Measurements from ENCODE around the gene PCDHGB7.

Gene PCDHGB7

GRCh38 chr5:141441571-141442170, 24.2 kb downstream of the PCDHGB7 start:
- ATAC-seq, result no peak
- TF ChIP-seq ZNF70 (CRISPR knock-in tag; IDR thresholded peaks at IDR 0.05) (no peak), OSR1 (CRISPR knock-in tag; IDR thresholded peaks at IDR 0.05) (no peak), PATZ1 (CRISPR knock-in tag; IDR thresholded peaks at IDR 0.05; ENCODE audit: borderline replicate concordance) (no peak)

GRCh38 chr5:141465351-141465750, 47.9 kb downstream of the PCDHGB7 start:
- ATAC-seq, result no peak

More at GRCh38 chr5:141465351-141465750, 47.9 kb downstream of the PCDHGB7 start:
- TF ChIP-seq ARNTL (CRISPR knock-in tag; IDR thresholded peaks at IDR 0.05; ENCODE audit: borderline replicate concordance, low read depth), result no peak
- no peak for TF ChIP-seq PATZ1 (CRISPR knock-in tag; IDR thresholded peaks at IDR 0.05; ENCODE audit: borderline replicate concordance)
- TF ChIP-seq POU6F1 (CRISPR knock-in tag; IDR thresholded peaks at IDR 0.05; ENCODE audit: borderline replicate concordance, low read depth), result no peak
- TF ChIP-seq ZNF565 (CRISPR knock-in tag; conservative IDR thresholded peaks at IDR 0.05; ENCODE audit: low read depth), result no peak
- TF ChIP-seq CSRNP3 (CRISPR knock-in tag; IDR thresholded peaks at IDR 0.05), result no peak
- TF ChIP-seq SNAI2 (CRISPR knock-in tag; IDR thresholded peaks at IDR 0.05), result no peak
- no peak for TF ChIP-seq ISL1 (CRISPR knock-in tag; IDR thresholded peaks at IDR 0.05)
